GM23248 (cell line): ENCODE data around the gene CDK2.

Experiments
- EZH2 ChIP-seq: fragments of 200-600 bp; sonication (generic); IDR thresholded peaks from 2 replicates; pipeline ENCODE4 v1.6.1; 2018; ENCODE audit warnings: antibody characterized with exemption, mild to moderate bottlenecking; ENCODE audit not compliant: insufficient read depth, poor library complexity, severe bottlenecking
- EZH2phosphoT487 ChIP-seq: fragments of 200-600 bp; sonication (generic); IDR thresholded peaks from 2 replicates; pipeline ENCODE4 v1.6.1; 2018; ENCODE audit warnings: antibody characterized with exemption, moderate library complexity, mild to moderate bottlenecking, low read depth; ENCODE audit not compliant: insufficient read depth

DNA sequence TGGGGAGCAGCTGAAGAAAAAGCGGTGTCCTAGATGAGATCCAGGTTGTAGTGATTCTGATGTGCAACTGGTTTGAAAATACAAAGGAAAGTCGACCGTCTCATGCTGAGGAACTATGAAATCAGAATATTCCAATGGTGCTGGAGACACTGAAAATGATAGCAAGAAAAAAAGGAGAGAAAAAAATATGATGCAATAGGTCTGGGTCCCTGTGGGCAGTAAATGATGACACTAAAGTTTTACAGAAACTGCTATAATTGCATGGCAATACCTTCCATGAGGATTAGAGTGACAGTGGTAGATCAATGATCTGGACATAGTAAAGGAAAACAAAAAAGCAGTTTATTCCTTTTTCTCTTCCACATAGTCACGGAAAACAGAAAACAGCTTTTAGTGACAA lies 41.3 kb upstream of the CDK2 start:
- TF ChIP-seq EZH2 (no peak), EZH2phosphoT487 (no peak)
